AG04449 (cell line): ENCODE measurements around the gene RPS2.

Source experiments
- CTCF ChIA-PET: fragments of 350-600 bp; formaldehyde crosslinking; extraction: SDS; loops from one replicate; lab custom pipeline; 2021; ENCODE audit warnings: antibody characterized with exemption; lab: Yijun Ruan, JAX
- POLR2A ChIA-PET: fragments of 400-600, 350-600 bp; formaldehyde crosslinking; extraction: SDS; loops from one replicate; lab custom pipeline; 2020; ENCODE audit warnings: antibody characterized with exemption, inconsistent platforms; lab: Yijun Ruan, JAX
- DNase-seq: peaks from one replicate; pipeline ENCODE4 v3.0.0-alpha.2; 2010; ENCODE audit warnings: low read depth, low spot score
- H3K4me3 ChIP-seq: 2 replicates; pipeline ENCODE4 v1.5.1; 2011; ENCODE audit warnings: low read depth, mild to moderate bottlenecking, control low read depth, low read length
- CTCF ChIP-seq: IDR thresholded peaks from one replicate; pipeline ENCODE4 v1.5.1; 2011; ENCODE audit warnings: mild to moderate bottlenecking, moderate library complexity, low read length, control low read depth, inconsistent platforms; ENCODE audit not compliant: insufficient read depth; ENCODE audit errors: missing control alignments

RPS2 gene

DNA sequence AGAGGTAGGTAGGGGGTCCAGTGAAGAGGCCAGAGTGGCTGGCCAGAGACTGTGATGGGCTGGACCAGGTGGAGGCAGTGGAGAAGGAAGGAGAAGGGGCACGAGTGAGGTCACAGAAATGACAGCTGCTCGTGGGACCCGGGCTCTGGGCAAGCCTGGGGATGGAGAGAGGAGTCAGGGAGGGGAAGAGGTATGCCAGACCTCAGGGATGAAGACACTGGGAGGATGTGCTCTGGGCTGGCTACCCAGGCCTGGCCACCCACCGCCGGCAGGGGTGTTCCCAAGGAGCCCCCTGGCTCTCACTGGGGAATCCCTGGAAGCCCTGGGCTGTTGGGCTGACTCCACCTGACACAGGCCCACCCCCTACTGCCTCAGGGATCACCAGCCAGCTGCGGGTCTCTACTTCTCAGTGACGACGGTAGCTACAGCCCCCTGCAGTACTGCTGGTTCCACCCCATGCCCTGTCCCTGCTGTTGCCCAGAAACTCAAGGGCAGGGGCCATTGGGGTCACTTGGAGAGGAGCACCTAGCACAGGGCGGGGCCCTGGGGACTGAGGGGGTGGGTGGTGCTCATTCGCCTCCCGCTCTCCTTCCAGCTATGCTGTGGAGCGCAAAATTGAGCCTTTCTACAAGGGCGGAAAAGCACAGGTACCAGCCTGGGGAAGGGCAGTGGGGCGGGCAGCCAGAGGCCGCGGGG is 9.0 kb upstream of the RPS2 start:
- DNase-seq = no peak
- TF ChIP-seq CTCF = no peak
- ChIA-PET CTCF (interaction anchor here (0.8 to 1.7 kb wide), 2 partner anchors 9 to 167 kb away, joined by 3 to 7 read pairs; no protein-coding TSS in a partner anchor), POLR2A (no interaction called here)
- no peak overlapping the region; the same call in 1 of the 2 replicates for H3K4me3 ChIP-seq

DNA sequence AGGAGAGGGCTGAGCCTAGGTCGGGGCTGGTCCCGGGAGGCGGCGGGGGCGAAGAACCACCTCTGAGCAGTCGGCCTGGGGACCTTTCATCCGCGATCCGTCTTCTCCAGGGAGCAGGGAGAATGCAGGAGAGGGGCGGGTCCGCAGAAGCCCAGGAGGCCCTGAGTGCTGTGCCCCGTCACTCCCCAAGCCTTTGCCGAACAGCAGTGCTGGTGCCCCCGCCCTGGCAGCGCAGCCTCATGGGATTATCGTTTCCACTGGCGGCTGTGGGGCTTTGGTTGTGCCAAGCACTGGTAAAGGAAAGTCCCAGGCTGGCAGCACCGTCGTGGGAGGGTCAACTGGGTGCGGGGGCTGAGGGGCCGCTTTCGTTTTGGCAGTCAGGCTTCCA is 7.9 kb upstream of the RPS2 start:
- peak overlapping the region; percentile 85 for H3K4me3 ChIP-seq
- POLR2A ChIA-PET = interaction anchor here (1.8 to 3.1 kb wide), 3 partner anchors 10 to 183 kb away, joined by 9 to 20 read pairs (median 14); partner anchors contain the start of genes NDUFB10, NOXO1 and TRAF7
- no peak for TF ChIP-seq CTCF
- no peak for DNase-seq
- CTCF ChIA-PET = interaction anchor here (1.4 to 1.7 kb wide), 2 partner anchors 10 kb away, joined by 5 to 7 read pairs; no protein-coding TSS in a partner anchor

- no peak for TF ChIP-seq CTCF
- ChIA-PET CTCF (interaction anchor here (1.1 to 1.4 kb wide), 4 partner anchors 9 to 168 kb away, joined by 4 to 5 read pairs (median 5); partner anchors contain the start of gene NOXO1), POLR2A (interaction anchor here (0.8 to 3.1 kb wide), 4 partner anchors 10 to 184 kb away, joined by 4 to 20 read pairs (median 12); partner anchors contain the start of genes NDUFB10, NOXO1 and TRAF7)
- peak; percentile 49 for DNase-seq
- peak within 1 kb of the TSS; percentile 85 for H3K4me3 ChIP-seq
These were observed 7.3 kb upstream of the RPS2 start, which contains the start of gene TBL3 for GRCh38 chr16:1971796-1972489. TBL3 (plus strand) TSS chr16:1972053; CDS start chr16:1972165, 112 bp downstream.

DNA sequence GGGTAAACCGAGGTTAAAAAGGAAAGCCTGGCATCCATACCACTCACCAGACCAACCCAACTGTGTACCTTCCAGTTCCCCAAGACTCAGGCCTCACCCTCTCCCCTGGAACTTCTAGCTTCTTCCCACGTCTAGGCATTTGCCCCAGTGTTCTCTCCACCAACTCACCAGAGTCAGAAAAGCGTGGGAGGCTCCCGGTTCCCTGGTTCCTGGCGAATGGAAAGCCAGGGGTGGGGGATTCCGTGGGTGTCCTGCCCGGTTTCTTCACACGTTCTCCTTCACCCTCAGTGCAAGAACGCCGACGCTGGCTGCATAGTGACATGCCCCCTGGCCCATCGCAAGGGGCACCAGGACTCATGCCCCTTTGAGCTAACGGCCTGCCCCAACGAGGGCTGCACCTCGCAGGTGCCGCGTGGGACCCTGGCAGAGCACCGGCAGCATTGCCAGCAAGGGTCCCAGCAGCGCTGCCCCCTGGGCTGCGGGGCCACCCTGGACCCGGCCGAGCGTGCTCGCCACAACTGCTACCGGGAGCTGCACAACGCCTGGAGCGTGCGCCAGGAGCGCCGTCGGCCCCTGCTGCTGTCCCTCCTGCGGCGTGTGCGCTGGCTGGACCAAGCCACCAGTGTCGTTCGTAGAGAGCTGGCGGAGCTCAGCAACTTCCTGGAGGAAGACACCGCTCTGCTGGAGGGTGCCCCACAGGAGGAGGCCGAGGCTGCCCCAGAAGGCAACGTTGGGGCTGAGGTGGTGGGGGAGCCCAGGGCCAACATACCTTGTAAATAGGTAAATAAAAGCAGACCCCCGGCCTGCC is 3.7 kb upstream of the RPS2 start:
- H3K4me3 ChIP-seq = no peak overlapping the region
- no peak for DNase-seq
- TF ChIP-seq CTCF = no peak
- ChIA-PET POLR2A (interaction anchor here (1.1 kb wide), 1 partner anchor 187 kb away, joined by 3 read pairs; the partner anchor contains the start of gene TRAF7), CTCF (interaction anchor here (2.5 kb wide), 1 partner anchor 172 kb away, joined by 5 read pairs; no protein-coding TSS in a partner anchor)

DNA sequence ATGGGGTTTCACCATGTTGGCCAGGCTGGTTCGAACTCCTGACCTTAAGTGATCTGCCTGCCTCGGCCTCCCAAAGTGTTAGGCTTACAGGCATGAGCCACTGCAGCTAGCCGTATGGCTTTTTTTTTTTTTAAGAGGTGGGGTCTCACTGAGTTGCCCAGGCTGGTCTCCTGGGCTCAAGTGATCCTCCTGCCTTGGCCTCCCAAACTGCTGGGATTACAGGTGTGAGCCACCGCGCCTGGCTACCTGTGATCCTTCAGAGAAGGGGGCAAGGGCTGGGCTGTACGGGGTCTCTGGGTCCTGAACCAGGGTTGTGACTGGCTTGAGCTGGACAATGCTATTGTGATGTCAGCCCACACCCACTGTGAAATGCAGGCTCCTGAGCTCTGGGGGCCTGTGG is 1.8 kb upstream of the RPS2 start, which contains the start of gene RNF151:
TSS of gene RNF151 (plus strand) at position 397 of the 400 bp plus-strand sequence. CDS start 26 bp downstream, outside the sequence.
- TF ChIP-seq CTCF = no peak
- POLR2A ChIA-PET = no interaction called here

More for the DNA sequence above, 1.8 kb upstream of the RPS2 start, which contains the start of gene RNF151:
- H3K4me3 ChIP-seq = peak within 1 kb of the TSS; percentile 92
- CTCF ChIA-PET = interaction anchor here (1.6 to 2.4 kb wide), 2 partner anchors 37 to 174 kb away, joined by 5 to 12 read pairs; no protein-coding TSS in a partner anchor
- DNase-seq = no peak
